T-cell (primary cell): Measurements from ENCODE around the gene CEMIP. TPM values are rescaled to one million over a fixed set of nuclear protein-coding genes. Genes with fewer than 3 reads are reported as not detected.

Experiments used
- ATAC-seq, 4 experiments: fragments of 200-7000 bp in 3 of 4; fragments of 150-1000 bp in 1 of 4; cut with Tn5 transposase; replicated peaks in 1 of 4; 1 replicate in 3 of 4; 2 replicates in 1 of 4; pipeline ENCODE4 v1.10.0; 2021; ENCODE audit warnings: moderate library complexity in 3 of 4, mild to moderate bottlenecking in 2 of 4, moderate number of reproducible peaks in 1 of 4
- CTCF ChIA-PET, 2 donors: fragments of 300-600 bp; sonication (Branson Sonifier 250); formaldehyde crosslinking; loops; one replicate each; lab custom pipeline; 2022; ENCODE audit warnings: antibody characterized with exemption in 2 of 2; lab: Charles Lee
- POLR2A ChIA-PET, 2 donors: fragments of 300-600 bp; sonication (Branson Sonifier 250); formaldehyde crosslinking; loops; one replicate each; lab custom pipeline; 2022; ENCODE audit warnings: antibody characterized with exemption in 2 of 2; lab: Charles Lee
- DNase-seq, 35 experiments: peaks; one replicate each; pipeline versions ENCODE4 v3.0.0 to v3.0.0-alpha.2; 2013 to 2023
- H3K27ac ChIP-seq: one replicate; pipeline ENCODE4 v1.5.1; 2013; ENCODE audit warnings: low read length
- H3K27me3 ChIP-seq, 2 experiments: replicated peaks in 1 of 2; 1 replicate in 1 of 2; 2 replicates in 1 of 2; pipeline versions ENCODE4 v1.6.1 to v1.7.0; 2013; ENCODE audit warnings: low read length in 1 of 2, mixed read lengths in 1 of 2; ENCODE audit not compliant: control insufficient read depth in 2 of 2, insufficient read depth in 2 of 2; ENCODE audit errors: extremely low read depth in 1 of 2
- H3K36me3 ChIP-seq, 2 donors: 1 replicate in 1 of 2; 2 replicates in 1 of 2; pipeline versions ENCODE4 v1.6.1 to v1.7.0; 2013; ENCODE audit warnings: low read length in 1 of 2; ENCODE audit not compliant: control insufficient read depth in 2 of 2, insufficient read depth in 1 of 2; ENCODE audit errors: extremely low read depth in 1 of 2
- H3K4me1 ChIP-seq, 2 experiments: 1 replicate in 1 of 2; 2 replicates in 1 of 2; pipeline versions ENCODE4 v1.6.1 to v1.7.0; 2013; ENCODE audit warnings: low read length in 2 of 2, mixed read lengths in 1 of 2; ENCODE audit not compliant: insufficient read depth in 2 of 2, control insufficient read depth in 1 of 2; ENCODE audit errors: extremely low read depth in 1 of 2
- H3K4me3 ChIP-seq, 2 donors: 1 replicate in 1 of 2; 2 replicates in 1 of 2; pipeline versions ENCODE4 v1.5.1 to v1.7.0; 2013; ENCODE audit warnings: mild to moderate bottlenecking in 2 of 2, low read length in 1 of 2, moderate library complexity in 1 of 2; ENCODE audit not compliant: control insufficient read depth in 1 of 2; ENCODE audit errors: extremely low read depth in 1 of 2
- H3K9me3 ChIP-seq: 2 replicates; pipeline ENCODE4 v1.7.0; 2013
- H3K27ac Mint-ChIP-seq, 2 donors: one replicate each; pipeline ENCODE4 v1.8.0; 2020 to 2021; ENCODE audit warnings: mild to moderate bottlenecking in 2 of 2, mixed read lengths in 2 of 2
- H3K27me3 Mint-ChIP-seq, 2 donors: one replicate each; pipeline ENCODE4 v1.8.0; 2021 to 2022; ENCODE audit warnings: mixed read lengths in 2 of 2
- H3K36me3 Mint-ChIP-seq: one replicate; pipeline ENCODE4 v1.8.0; 2021; ENCODE audit warnings: mixed read lengths
- H3K4me1 Mint-ChIP-seq, 3 donors: one replicate each; pipeline ENCODE4 v1.8.0; 2020 to 2022; ENCODE audit warnings: mixed read lengths in 3 of 3, mild to moderate bottlenecking in 1 of 3
- H3K4me3 Mint-ChIP-seq, 3 donors: one replicate each; pipeline ENCODE4 v1.8.0; 2020 to 2022; ENCODE audit warnings: mild to moderate bottlenecking in 3 of 3, mixed read lengths in 3 of 3, moderate library complexity in 3 of 3
- H3K9me3 Mint-ChIP-seq, 3 donors: one replicate each; pipeline ENCODE4 v1.8.0; 2020 to 2022; ENCODE audit warnings: mixed read lengths in 3 of 3
- WGBS: methylation state at CpG from one replicate; pipeline ENCODE4 v1.1.5; 2013; ENCODE audit warnings: missing lambda C conversion rate; ENCODE audit not compliant: insufficient coverage; 5-methylcytosine and 5-hydroxymethylcytosine counted together
- total RNA-seq, 35 experiments: library from RNA in 6 of 35; stranded (reverse) in 6 of 35; fragments of 120-200 nt in 1 of 35; gene quantifications; one replicate each; pipeline versions ENCODE4 v1.2.1 to v1.2.4 and lab custom pipeline; 2013 to 2026

The CEMIP gene
- total RNA-seq, 5 donors from 2014 or later (not counting 1 experiment from before 2014, with no cell fraction given), result 0.63 to 1.2 (median 1.2) TPM; not detected in 2

GRCh38 chr15:80992441-80992840 is 213.3 kb downstream of the CEMIP start:
- POLR2A ChIA-PET, result interaction anchor here in 1 of 2 donors (0.6 kb wide), 1 partner anchor 14 kb away, joined by 6 read pairs; no protein-coding TSS in a partner anchor
- DNase-seq (no peak), ATAC-seq (no peak)
- H3K4me3 ChIP-seq, result no peak overlapping the region
- no peak overlapping the region for H3K27ac ChIP-seq
- no peaks in the 10 kb centered on the region for H3K9me3 ChIP-seq
- H3K9me3 Mint-ChIP-seq, result peaks cover 0 to 2% (median 0%) of the 10 kb centered on the region in 3 donors
- H3K27me3 Mint-ChIP-seq, result no peaks in the 10 kb centered on the region
- H3K36me3 ChIP-seq, result no peaks in the 10 kb centered on the region
- WGBS, result no CpG with 5 or more reads among the region's 1 CpG
- peaks cover 7% of the 10 kb centered on the region for H3K36me3 Mint-ChIP-seq
- no peak overlapping the region for H3K4me3 Mint-ChIP-seq
- peak overlapping the region in 1 of 2 donors; percentile 4 for H3K27ac Mint-ChIP-seq
- H3K4me1 ChIP-seq, result peaks cover 27 to 30% of the 10 kb centered on the region in 2 experiments
- CTCF ChIA-PET, result no interaction called here
- no peaks in the 10 kb centered on the region for H3K27me3 ChIP-seq
- peaks cover 44 to 52% (median 44%) of the 10 kb centered on the region in 3 donors for H3K4me1 Mint-ChIP-seq

GRCh38 chr15:80996247-80996646 is 217.1 kb downstream of the CEMIP start:
- peaks cover 12 to 22% of the 10 kb centered on the region in 2 experiments for H3K4me1 ChIP-seq
- no peak overlapping the region for H3K4me3 ChIP-seq
- Mint-ChIP-seq H3K9me3 (peaks cover 0 to 2% (median 0%) of the 10 kb centered on the region in 3 donors), H3K27me3 (no peaks in the 10 kb centered on the region), H3K36me3 (no peaks in the 10 kb centered on the region), H3K4me1 (peaks cover 29 to 43% (median 34%) of the 10 kb centered on the region in 3 donors), H3K27ac (no peak overlapping the region), H3K4me3 (no peak overlapping the region)
- no peaks in the 10 kb centered on the region for H3K27me3 ChIP-seq
- ATAC-seq (no peak), DNase-seq (peak in 1 of 35 experiments; percentile 51)
- H3K36me3 ChIP-seq, result no peaks in the 10 kb centered on the region
- POLR2A ChIA-PET, result no interaction called here
- H3K9me3 ChIP-seq, result no peaks in the 10 kb centered on the region
- H3K27ac ChIP-seq, result no peak overlapping the region
- no CpG with 5 or more reads among the region's 1 CpG for WGBS
- CTCF ChIA-PET, result interaction anchor here in 1 of 2 donors (0.7 kb wide), 1 partner anchor 856 kb away, joined by 4 read pairs; no protein-coding TSS in a partner anchor

GRCh38 chr15:80997692-80998091 is 218.5 kb downstream of the CEMIP start:
- Histone ChIP-seq H3K4me3 (no peak overlapping the region), H3K9me3 (no peaks in the 10 kb centered on the region), H3K36me3 (no peaks in the 10 kb centered on the region), H3K27me3 (no peaks in the 10 kb centered on the region), H3K4me1 (peaks cover 11 to 25% of the 10 kb centered on the region in 2 experiments), H3K27ac (no peak overlapping the region)
- Mint-ChIP-seq H3K4me1 (peaks cover 20 to 30% (median 27%) of the 10 kb centered on the region in 3 donors), H3K27me3 (no peaks in the 10 kb centered on the region), H3K36me3 (no peaks in the 10 kb centered on the region), H3K4me3 (no peak overlapping the region), H3K9me3 (peaks cover 0 to 2% (median 0%) of the 10 kb centered on the region in 3 donors), H3K27ac (peak overlapping the region; percentile 37 to 41)
- POLR2A ChIA-PET, result interaction anchor here in 1 of 2 donors (0.5 to 0.6 kb wide), 2 partner anchors 10 kb away, joined by 3 read pairs; no protein-coding TSS in a partner anchor
- no peak for ATAC-seq
- DNase-seq, result no peak
- CTCF ChIA-PET, result no interaction called here
- no CpG with 5 or more reads among the region's 1 CpG for WGBS

- no peaks in the 10 kb centered on the region for H3K27me3 ChIP-seq
- no peaks in the 10 kb centered on the region for H3K9me3 ChIP-seq
- ATAC-seq (no peak), DNase-seq (peak in 4 of 35 experiments; percentile 19 to 44 (median 26))
- H3K4me3 ChIP-seq, result no peak overlapping the region
- H3K4me1 ChIP-seq, result peaks cover 11 to 31% of the 10 kb centered on the region in 2 experiments
- no peaks in the 10 kb centered on the region for H3K27me3 Mint-ChIP-seq
- ChIA-PET CTCF (no interaction called here), POLR2A (interaction anchor here in 1 of 2 donors (0.5 kb wide), 1 partner anchor 10 kb away, joined by 3 read pairs; no protein-coding TSS in a partner anchor)
- peaks cover 23 to 31% (median 30%) of the 10 kb centered on the region in 3 donors for H3K4me1 Mint-ChIP-seq
- WGBS, result no CpG with 5 or more reads among the region's 1 CpG
- peaks cover 0 to 2% (median 0%) of the 10 kb centered on the region in 3 donors for H3K9me3 Mint-ChIP-seq
- H3K27ac Mint-ChIP-seq, result peak overlapping the region; percentile 74 to 83
- no peaks in the 10 kb centered on the region for H3K36me3 ChIP-seq
- peak overlapping the region; percentile 58 for H3K27ac ChIP-seq
- peak overlapping the region in 1 of 3 donors; percentile 6 for H3K4me3 Mint-ChIP-seq
- H3K36me3 Mint-ChIP-seq, result peaks cover under 1% of the 10 kb centered on the region
These were observed 219.1 kb downstream of the CEMIP start for GRCh38 chr15:80998251-80998650.

GRCh38 chr15:80999623-81000036 is 220.5 kb downstream of the CEMIP start:
- H3K4me1 Mint-ChIP-seq, result peaks cover 37 to 45% (median 44%) of the 10 kb centered on the region in 3 donors
- peaks cover 0 to 5% of the 10 kb centered on the region in 2 donors for H3K36me3 ChIP-seq
- H3K4me1 ChIP-seq, result peaks cover 21 to 34% of the 10 kb centered on the region in 2 experiments
- H3K27me3 Mint-ChIP-seq, result no peaks in the 10 kb centered on the region
- peak in 3 of 4 experiments; percentile 18 to 28 (median 22) for ATAC-seq
- peak overlapping the region; percentile 93 to 96 (median 94) for H3K4me3 Mint-ChIP-seq
- DNase-seq, result peak in 31 of 35 experiments; percentile 11 to 76 (median 25)
- H3K9me3 Mint-ChIP-seq, result peaks cover 0 to 2% (median 0%) of the 10 kb centered on the region in 3 donors
- H3K4me3 ChIP-seq, result peak overlapping the region; percentile 65 to 95
- no peaks in the 10 kb centered on the region for H3K9me3 ChIP-seq
- CTCF ChIA-PET, result interaction anchor here in 1 of 2 donors (0.9 kb wide), 1 partner anchor 266 kb away, joined by 3 read pairs; no protein-coding TSS in a partner anchor
- H3K27me3 ChIP-seq, result no peaks in the 10 kb centered on the region
- 0% methylated on average over 4 of the region's 13 CpGs for WGBS
- POLR2A ChIA-PET, result interaction anchor here in 1 of 2 donors (1.1 kb wide), 1 partner anchor 9 kb away, joined by 5 read pairs; no protein-coding TSS in a partner anchor
- H3K27ac Mint-ChIP-seq, result peak overlapping the region; percentile 96 to 99
- peak overlapping the region; percentile 96 for H3K27ac ChIP-seq
- peaks cover 14% of the 10 kb centered on the region for H3K36me3 Mint-ChIP-seq

- no peaks in the 10 kb centered on the region for H3K27me3 Mint-ChIP-seq
- peak overlapping the region; percentile 96 for H3K27ac ChIP-seq
- under 1% methylated on average over 17 of the region's 21 CpGs for WGBS
- ChIA-PET CTCF (interaction anchor here in 1 of 2 donors (0.6 to 0.8 kb wide), 2 partner anchors 266 to 1688 kb away, joined by 3 to 5 read pairs; no protein-coding TSS in a partner anchor), POLR2A (interaction anchor here (0.6 to 1.1 kb wide), 5 partner anchors 10 to 1540 kb away, joined by 3 to 5 read pairs (median 3); partner anchors contain the start of gene RPS17 (in 1 of the 2))
- H3K27me3 ChIP-seq, result no peaks in the 10 kb centered on the region
- ATAC-seq (no peak), DNase-seq (peak in 3 of 35 experiments; percentile 13 to 45 (median 33))
- peak overlapping the region; percentile 65 to 95 for H3K4me3 ChIP-seq
- peaks cover 16% of the 10 kb centered on the region for H3K36me3 Mint-ChIP-seq
- H3K36me3 ChIP-seq, result peaks cover 0 to 5% of the 10 kb centered on the region in 2 donors
- H3K9me3 ChIP-seq, result no peaks in the 10 kb centered on the region
- H3K27ac Mint-ChIP-seq, result peak overlapping the region; percentile 96 to 99
- peaks cover 42 to 50% (median 49%) of the 10 kb centered on the region in 3 donors for H3K4me1 Mint-ChIP-seq
- H3K4me1 ChIP-seq, result peaks cover 24 to 34% of the 10 kb centered on the region in 2 experiments
- H3K9me3 Mint-ChIP-seq, result peaks cover 0 to 2% (median 0%) of the 10 kb centered on the region in 3 donors
- H3K4me3 Mint-ChIP-seq, result peak overlapping the region; percentile 93 to 96 (median 94)
These were observed 221.0 kb downstream of the CEMIP start for GRCh38 chr15:81000144-81000623.
